Mesendoderm (in vitro differentiated cells): Measurements from ENCODE around the gene ZBTB2.

Experiments
- DNase-seq: peaks from one replicate; pipeline ENCODE4 v3.0.0; 2013
- H2AK5ac ChIP-seq: 2 replicates; pipeline ENCODE4 v1.6.1; 2013; ENCODE audit warnings: low read length, inconsistent platforms
- H2BK120ac ChIP-seq: 2 replicates; pipeline ENCODE4 v1.6.1; 2013; ENCODE audit warnings: low read depth, mild to moderate bottlenecking, low read length, moderate library complexity, mixed read lengths
- H2BK15ac ChIP-seq: replicated peaks from 2 replicates; pipeline ENCODE4 v1.6.1; 2013; ENCODE audit warnings: low read depth, mild to moderate bottlenecking, moderate library complexity
- H2BK5ac ChIP-seq: 2 replicates; pipeline ENCODE4 v1.6.1; 2013; ENCODE audit warnings: low read length, inconsistent platforms
- H3K18ac ChIP-seq: 2 replicates; pipeline ENCODE4 v1.6.1; 2013; ENCODE audit warnings: mild to moderate bottlenecking, low read length, mixed read lengths
- H3K23ac ChIP-seq: one replicate; pipeline ENCODE4 v1.6.1; 2013; ENCODE audit warnings: low read length
- H3K27ac ChIP-seq: 2 replicates; pipeline ENCODE4 v1.5.1; 2013; ENCODE audit warnings: low read depth, mild to moderate bottlenecking, inconsistent platforms, low read length, moderate library complexity
- H3K27me3 ChIP-seq: 2 replicates; pipeline ENCODE4 v1.6.1; 2013; ENCODE audit warnings: low read length, control low read depth, mild to moderate bottlenecking, inconsistent platforms; ENCODE audit not compliant: insufficient read depth, poor library complexity
- H3K36me3 ChIP-seq: 2 replicates; pipeline ENCODE4 v1.6.1; 2013; ENCODE audit warnings: low read length, inconsistent platforms; ENCODE audit not compliant: control insufficient read depth, insufficient read depth
- H3K4ac ChIP-seq: one replicate; pipeline ENCODE4 v1.6.1; 2013; ENCODE audit warnings: low read depth, mild to moderate bottlenecking, low read length, moderate library complexity
- H3K4me1 ChIP-seq: 2 replicates; pipeline ENCODE4 v1.6.1; 2013; ENCODE audit warnings: low read depth, low read length, inconsistent platforms; ENCODE audit not compliant: control insufficient read depth
- H3K4me2 ChIP-seq: 2 replicates; pipeline ENCODE4 v1.6.1; 2013; ENCODE audit warnings: low read length
- H3K4me3 ChIP-seq: 2 replicates; pipeline ENCODE4 v1.5.1; 2013; ENCODE audit warnings: mild to moderate bottlenecking, low read length
- H3K56ac ChIP-seq: one replicate; pipeline ENCODE4 v1.6.1; 2013; ENCODE audit warnings: low read length
- H3K79me1 ChIP-seq: 2 replicates; pipeline ENCODE4 v1.6.1; 2013; ENCODE audit warnings: low read length, inconsistent platforms
- H3K79me2 ChIP-seq: 2 replicates; pipeline ENCODE4 v1.6.1; 2013; ENCODE audit warnings: mild to moderate bottlenecking, low read length; ENCODE audit not compliant: control insufficient read depth, insufficient read depth
- H3K9ac ChIP-seq: 2 replicates; pipeline ENCODE4 v1.6.1; 2013; ENCODE audit warnings: low read length, inconsistent platforms
- H4K5ac ChIP-seq: one replicate; pipeline ENCODE4 v1.6.1; 2013; ENCODE audit warnings: low read length
- H4K8ac ChIP-seq: one replicate; pipeline ENCODE4 v1.6.1; 2013; ENCODE audit warnings: low read depth, mild to moderate bottlenecking, control low read depth, low read length, moderate library complexity
- WGBS: extraction: QIAGEN DNeasy Blood & Tissue Kit; methylation state at CpG from one replicate; pipeline ENCODE4 v1.1.7; 2013; ENCODE audit warnings: low lambda C conversion rate, missing lambda C conversion rate; ENCODE audit not compliant: insufficient coverage; ENCODE audit errors: extremely low coverage; 5-methylcytosine and 5-hydroxymethylcytosine counted together

ZBTB2 gene

GRCh38 chr6:151412909-151413308 lies 21.6 kb upstream of the ZBTB2 start:
- Histone ChIP-seq H3K4me1 (no peaks in the 10 kb centered on the region), H3K4me2 (no peak overlapping the region), H3K56ac (no peak overlapping the region), H2BK120ac (no peak overlapping the region), H2BK15ac (no peak overlapping the region), H3K27ac (no peak overlapping the region), H3K23ac (no peak overlapping the region), H4K5ac (no peak overlapping the region), H3K4me3 (no peak overlapping the region), H3K79me2 (no peaks in the 10 kb centered on the region), H3K9ac (no peak overlapping the region), H2AK5ac (no peak overlapping the region), H3K18ac (no peak overlapping the region), H3K4ac (no peak overlapping the region), H2BK5ac (no peak overlapping the region), H3K36me3 (peaks cover 2% of the 10 kb centered on the region), H4K8ac (no peak overlapping the region), H3K79me1 (no peaks in the 10 kb centered on the region), H3K27me3 (no peaks in the 10 kb centered on the region)
- WGBS = no CpG with 5 or more reads among the region's 3 CpGs
- DNase-seq = no peak

- H3K36me3 ChIP-seq = peaks cover 2% of the 10 kb centered on the region
- H3K56ac ChIP-seq = no peak overlapping the region
- H2BK5ac ChIP-seq = no peak overlapping the region
- no peak overlapping the region for H3K4me2 ChIP-seq
- H3K4me3 ChIP-seq = no peak overlapping the region
- no peak overlapping the region for H3K18ac ChIP-seq
- no peak overlapping the region for H3K27ac ChIP-seq
- DNase-seq = no peak
- WGBS = no CpG with 5 or more reads among the region's 7 CpGs
- H3K79me1 ChIP-seq = peaks cover 2% of the 10 kb centered on the region
- H2BK120ac ChIP-seq = no peak overlapping the region
- no peak overlapping the region for H3K23ac ChIP-seq
- H3K4ac ChIP-seq = no peak overlapping the region
- no peak overlapping the region for H4K5ac ChIP-seq
- no peaks in the 10 kb centered on the region for H3K79me2 ChIP-seq
- H3K27me3 ChIP-seq = no peaks in the 10 kb centered on the region
- no peak overlapping the region for H2AK5ac ChIP-seq
- H2BK15ac ChIP-seq = no peak overlapping the region
- H3K4me1 ChIP-seq = no peaks in the 10 kb centered on the region
- no peak overlapping the region for H3K9ac ChIP-seq
- no peak overlapping the region for H4K8ac ChIP-seq
These were observed 18.3 kb upstream of the ZBTB2 start for GRCh38 chr6:151409679-151410078.

- H3K4me3 ChIP-seq = no peak overlapping the region
- no peak overlapping the region for H3K9ac ChIP-seq
- H3K4me2 ChIP-seq = no peak overlapping the region
- no peak overlapping the region for H3K56ac ChIP-seq
- no peak for DNase-seq
- peaks cover 2% of the 10 kb centered on the region for H3K79me1 ChIP-seq
- no CpG with 5 or more reads among the region's 2 CpGs for WGBS
- H3K18ac ChIP-seq = no peak overlapping the region
- no peak overlapping the region for H3K23ac ChIP-seq
- H4K8ac ChIP-seq = no peak overlapping the region
- no peak overlapping the region for H4K5ac ChIP-seq
- no peak overlapping the region for H2BK120ac ChIP-seq
- H3K27ac ChIP-seq = no peak overlapping the region
- H3K4ac ChIP-seq = no peak overlapping the region
- peaks cover 2% of the 10 kb centered on the region for H3K36me3 ChIP-seq
- no peaks in the 10 kb centered on the region for H3K4me1 ChIP-seq
- H2AK5ac ChIP-seq = no peak overlapping the region
- H3K79me2 ChIP-seq = peaks cover 2% of the 10 kb centered on the region
- no peak overlapping the region for H2BK15ac ChIP-seq
- H3K27me3 ChIP-seq = no peaks in the 10 kb centered on the region
- no peak overlapping the region for H2BK5ac ChIP-seq
These were observed 17.9 kb upstream of the ZBTB2 start for GRCh38 chr6:151409260-151409659.

GRCh38 chr6:151408858-151409257 lies 17.5 kb upstream of the ZBTB2 start:
- WGBS = no CpG with 5 or more reads among the region's 2 CpGs
- no peak overlapping the region for H3K4me2 ChIP-seq

GRCh38 chr6:151403919-151404308 lies 12.6 kb upstream of the ZBTB2 start:
- Histone ChIP-seq H3K4me3 (no peak overlapping the region), H3K23ac (no peak overlapping the region), H3K27ac (no peak overlapping the region), H3K18ac (no peak overlapping the region), H3K79me2 (peaks cover 33% of the 10 kb centered on the region), H2BK120ac (no peak overlapping the region), H2BK5ac (no peak overlapping the region), H4K8ac (no peak overlapping the region), H3K4me1 (no peaks in the 10 kb centered on the region), H3K79me1 (peaks cover 2% of the 10 kb centered on the region), H2AK5ac (no peak overlapping the region), H3K9ac (no peak overlapping the region), H3K4me2 (no peak overlapping the region), H4K5ac (no peak overlapping the region), H3K36me3 (no peaks in the 10 kb centered on the region), H2BK15ac (no peak overlapping the region), H3K27me3 (no peaks in the 10 kb centered on the region), H3K56ac (no peak overlapping the region), H3K4ac (no peak overlapping the region)
- 100% methylated on average over 1 of the region's 4 CpGs for WGBS
- DNase-seq = no peak

More at GRCh38 chr6:151408858-151409257, 17.5 kb upstream of the ZBTB2 start:
- H2BK15ac ChIP-seq = no peak overlapping the region
- no peaks in the 10 kb centered on the region for H3K27me3 ChIP-seq
- no peak overlapping the region for H3K18ac ChIP-seq
- no peak overlapping the region for H2BK120ac ChIP-seq
- no peak overlapping the region for H2AK5ac ChIP-seq
- H3K36me3 ChIP-seq = peaks cover 2% of the 10 kb centered on the region
- H3K4me1 ChIP-seq = no peaks in the 10 kb centered on the region
- H3K9ac ChIP-seq = no peak overlapping the region
- peaks cover 2% of the 10 kb centered on the region for H3K79me2 ChIP-seq
- no peak for DNase-seq
- H3K4me3 ChIP-seq = no peak overlapping the region
- peaks cover 2% of the 10 kb centered on the region for H3K79me1 ChIP-seq
- no peak overlapping the region for H4K5ac ChIP-seq
- no peak overlapping the region for H4K8ac ChIP-seq
- H2BK5ac ChIP-seq = no peak overlapping the region
- no peak overlapping the region for H3K56ac ChIP-seq
- H3K4ac ChIP-seq = no peak overlapping the region
- H3K23ac ChIP-seq = no peak overlapping the region
- no peak overlapping the region for H3K27ac ChIP-seq

GRCh38 chr6:151402228-151402627 lies 10.9 kb upstream of the ZBTB2 start:
- Histone ChIP-seq H4K5ac (no peak overlapping the region), H3K56ac (no peak overlapping the region), H3K4me3 (no peak overlapping the region), H3K79me2 (peaks cover 49% of the 10 kb centered on the region), H2BK15ac (no peak overlapping the region), H3K4me1 (no peaks in the 10 kb centered on the region), H3K27me3 (no peaks in the 10 kb centered on the region), H3K4ac (no peak overlapping the region), H3K27ac (no peak overlapping the region), H3K36me3 (peaks cover 2% of the 10 kb centered on the region), H4K8ac (no peak overlapping the region), H3K23ac (no peak overlapping the region), H2AK5ac (no peak overlapping the region), H3K18ac (no peak overlapping the region), H2BK5ac (no peak overlapping the region), H3K4me2 (no peak overlapping the region), H2BK120ac (no peak overlapping the region), H3K9ac (no peak overlapping the region), H3K79me1 (peaks cover 6% of the 10 kb centered on the region)
- no peak for DNase-seq
- no CpG with 5 or more reads among the region's 1 CpG for WGBS
